Superior temporal gyrus (tissue), 1 donor: Measurements from ENCODE around the gene FOXA3.

Source experiments
- DNase-seq: peaks from one replicate; pipeline ENCODE4 v3.0.0-alpha.2; 2016; ENCODE audit errors: extremely low spot score

The FOXA3 gene

DNA sequence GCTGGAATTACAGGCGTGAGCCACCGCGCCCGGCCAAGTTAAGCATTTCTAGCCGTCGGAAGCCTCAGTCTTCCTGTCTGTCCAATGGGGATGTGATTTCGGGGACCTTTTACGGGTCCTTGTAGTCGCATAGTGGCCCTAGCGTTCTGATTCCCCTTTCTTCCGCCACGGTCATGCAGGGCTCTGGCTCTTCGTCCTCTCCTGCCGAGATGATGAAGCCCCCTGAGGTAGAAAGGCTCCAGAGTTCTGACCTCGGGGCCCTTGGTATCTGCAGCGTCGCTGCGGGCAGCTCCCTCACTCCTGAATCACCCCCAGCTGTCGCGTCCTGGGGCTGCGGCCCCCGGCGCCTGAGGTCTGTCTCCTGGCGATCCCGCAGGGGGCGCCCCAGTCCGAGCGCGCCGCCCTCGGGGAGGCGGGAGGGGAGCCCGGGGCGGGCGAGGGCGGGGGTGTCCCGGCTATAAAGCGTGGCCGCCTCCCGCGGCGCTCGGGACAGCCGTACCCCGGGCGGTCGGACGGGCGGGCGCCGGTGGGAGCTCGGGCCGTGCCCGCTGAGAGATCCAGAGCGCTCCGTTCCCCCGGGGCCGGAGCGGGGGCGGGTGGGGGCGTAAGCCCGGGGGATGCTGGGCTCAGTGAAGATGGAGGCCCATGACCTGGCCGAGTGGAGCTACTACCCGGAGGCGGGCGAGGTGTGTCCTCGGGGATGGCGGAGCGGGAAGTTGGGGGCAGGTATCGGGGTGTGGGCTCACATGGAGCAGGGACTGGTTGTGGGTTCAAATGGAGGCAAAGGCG lies at the start of gene FOXA3:
TSS of gene FOXA3 (plus strand) at position 487 of the 789 bp plus-strand sequence. CDS start at position 618, 131 bp downstream.
- no peak for DNase-seq

DNA sequence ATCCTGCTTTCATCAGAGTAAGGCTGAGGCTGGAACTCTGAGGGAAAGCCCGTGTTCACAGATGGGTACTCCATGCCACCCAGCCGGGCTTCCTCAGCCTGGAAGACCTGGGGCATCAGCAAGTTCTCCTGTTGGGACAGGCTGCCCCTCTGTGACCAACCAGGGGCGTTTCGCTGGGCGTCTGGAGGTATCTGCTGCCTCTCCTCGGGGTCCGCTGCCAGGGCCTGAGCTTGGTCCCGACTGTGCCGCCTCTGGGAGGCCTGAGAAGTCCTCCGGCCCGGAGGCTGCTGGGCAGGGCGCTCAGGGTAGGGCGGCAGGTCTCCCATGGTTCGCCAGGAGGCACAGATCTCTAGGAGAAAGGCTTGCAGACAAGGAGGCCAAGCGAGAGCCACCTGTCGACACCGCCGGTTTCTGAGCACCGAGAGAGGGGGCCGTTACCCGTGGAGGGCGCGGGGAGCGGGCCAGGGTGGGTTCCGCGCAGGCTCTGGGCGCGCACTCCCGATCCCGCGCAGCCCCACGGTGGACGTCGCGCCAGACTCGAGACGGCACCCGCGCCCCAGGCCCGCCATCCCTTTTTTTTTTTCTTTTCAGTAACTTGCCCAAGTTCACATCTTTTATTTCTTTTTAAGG lies 49.2 kb upstream of the FOXA3 start, which contains the start of gene RSPH6A:
TSS of gene RSPH6A (minus strand) at position 458 of the 630 bp plus-strand sequence. CDS start at position 326, 132 bp downstream.
- DNase-seq = no peak

DNA sequence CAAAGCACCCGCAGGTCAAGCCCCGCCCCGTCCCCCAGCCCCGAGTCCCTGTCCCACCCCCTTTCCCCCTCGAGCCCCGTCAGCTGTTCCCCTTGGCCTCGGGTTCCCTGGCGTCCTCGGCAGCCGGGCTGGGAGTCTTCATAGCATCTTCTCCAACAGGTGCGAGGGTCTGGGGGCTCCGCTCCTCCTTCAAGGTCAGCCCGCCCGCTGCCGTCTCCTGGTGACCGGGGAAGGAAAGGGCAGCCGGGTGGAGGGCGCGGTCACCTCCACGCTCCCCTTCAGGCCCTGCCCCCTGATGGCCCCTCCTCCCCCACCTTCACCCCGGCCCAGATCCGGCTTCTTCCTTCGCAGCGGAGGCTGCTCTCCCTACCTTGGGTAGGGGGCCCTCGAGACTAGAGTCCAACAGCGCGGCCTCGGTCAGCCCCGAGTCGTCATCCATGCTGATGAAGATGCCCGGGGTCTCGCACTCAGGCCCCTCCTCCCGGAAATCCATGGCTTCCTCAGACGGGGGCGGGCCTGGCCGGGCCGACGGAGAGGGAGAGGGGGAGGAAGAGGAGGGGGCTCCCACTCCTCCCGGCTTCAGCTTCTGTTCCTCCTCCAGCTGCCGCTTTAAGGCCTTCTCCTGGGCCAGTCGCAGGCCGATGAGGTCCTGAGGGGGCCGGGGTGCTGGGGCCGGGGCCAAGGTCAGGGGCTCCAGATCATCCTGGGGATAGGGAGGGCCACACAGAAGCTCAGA lies 48.5 kb upstream of the FOXA3 start:
- DNase-seq = no peak

DNA sequence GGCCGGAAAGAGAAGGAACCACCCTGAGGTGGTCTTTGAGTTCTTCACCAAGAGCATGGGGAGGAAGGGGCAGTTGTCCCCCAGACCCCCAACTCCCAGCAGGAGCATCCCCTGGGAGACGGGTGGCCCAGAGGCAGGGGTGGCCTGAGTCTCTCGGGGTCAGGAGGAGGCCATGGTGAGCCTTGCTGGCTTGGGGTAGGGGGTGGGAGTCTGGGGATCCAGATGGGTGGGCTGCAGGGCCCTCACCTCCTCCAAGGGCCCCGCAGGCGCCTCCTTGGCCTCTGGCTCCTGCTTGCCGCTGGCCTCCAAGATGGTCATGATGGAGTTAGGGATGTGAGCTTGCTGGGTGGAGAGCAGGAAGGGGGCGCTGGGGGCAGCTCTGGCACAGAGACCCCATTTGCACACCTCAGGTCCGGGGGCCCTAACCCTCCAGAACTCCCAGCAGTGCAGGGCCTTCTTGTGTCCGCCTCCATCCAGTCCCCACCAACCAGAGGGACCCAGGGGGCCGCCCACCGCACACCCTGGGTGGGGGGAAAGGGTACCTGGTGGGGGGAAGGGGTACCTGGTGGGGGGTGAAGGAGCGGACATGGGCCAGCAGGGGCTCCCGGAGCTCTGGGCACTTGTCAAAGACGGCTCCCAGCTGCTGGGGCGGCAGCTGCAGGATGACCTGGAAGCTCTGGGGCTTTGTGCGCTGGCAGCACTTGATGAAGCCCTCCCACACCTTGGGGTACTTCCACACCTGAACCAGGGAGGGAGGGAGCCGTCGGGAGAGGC lies 47.7 kb upstream of the FOXA3 start:
- no peak for DNase-seq

DNA sequence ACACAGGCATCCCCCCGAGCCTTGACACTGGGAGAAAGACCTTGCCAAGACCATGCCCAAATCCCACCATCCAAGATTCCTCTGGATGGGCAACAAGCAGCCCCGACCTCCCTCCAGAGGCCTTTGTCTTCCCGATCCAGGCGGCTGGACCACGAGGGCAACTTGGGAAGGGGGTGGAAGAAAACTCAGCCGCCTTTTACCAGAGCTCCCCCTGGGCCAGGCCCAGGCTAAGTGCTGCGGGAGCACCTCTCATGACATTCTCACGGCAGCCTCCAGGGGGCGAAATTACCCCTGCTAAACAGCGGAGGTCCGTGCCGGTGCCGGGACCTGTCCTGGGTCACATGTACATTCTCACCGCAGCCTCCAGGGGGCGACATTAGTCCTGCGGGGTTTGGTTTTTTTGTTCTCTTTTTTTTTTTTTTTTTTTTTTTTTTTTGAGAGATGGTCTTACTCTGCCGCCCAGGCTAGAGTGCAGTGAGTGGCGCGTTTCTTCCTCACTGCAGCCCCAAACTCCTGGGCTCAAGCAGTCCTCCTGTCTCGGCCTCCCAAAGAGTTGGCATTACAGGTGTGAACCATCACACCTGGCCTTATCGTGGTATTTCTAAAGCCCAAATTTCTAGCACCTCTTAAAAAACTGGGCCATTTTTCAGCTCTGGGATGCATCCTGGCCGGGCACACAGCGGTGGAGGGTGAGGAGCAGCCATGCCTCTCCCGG lies 47.0 kb upstream of the FOXA3 start:
- peak; percentile 87 for DNase-seq

DNA sequence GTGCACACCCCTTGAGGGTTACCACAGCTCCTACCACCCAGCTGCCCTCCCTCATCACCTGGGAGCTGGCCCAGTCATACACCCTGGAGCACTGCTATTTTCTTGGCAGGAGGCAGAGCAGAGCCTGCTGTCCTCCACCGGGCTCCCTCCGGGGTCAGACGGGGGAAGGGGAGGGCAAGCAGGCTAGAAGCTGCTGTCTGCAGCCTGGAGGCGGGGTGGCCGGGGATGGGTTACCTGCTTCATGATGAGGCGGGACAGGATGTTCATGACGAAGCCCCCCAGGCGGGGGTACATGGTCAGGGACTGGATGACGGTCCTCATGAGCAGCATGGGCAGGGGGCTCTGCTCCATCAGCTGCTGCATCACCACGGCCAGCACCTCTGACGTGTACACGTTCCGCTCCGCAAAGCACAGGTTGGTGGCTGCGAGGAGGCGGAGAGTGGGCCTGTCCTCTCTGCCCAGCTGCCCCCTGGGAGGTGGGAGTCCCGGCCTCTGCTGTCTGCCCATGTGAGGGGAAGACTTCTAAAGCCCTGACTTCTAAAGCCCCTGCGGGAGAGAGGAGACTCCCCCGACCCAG lies 46.3 kb upstream of the FOXA3 start:
- DNase-seq = no peak

DNA sequence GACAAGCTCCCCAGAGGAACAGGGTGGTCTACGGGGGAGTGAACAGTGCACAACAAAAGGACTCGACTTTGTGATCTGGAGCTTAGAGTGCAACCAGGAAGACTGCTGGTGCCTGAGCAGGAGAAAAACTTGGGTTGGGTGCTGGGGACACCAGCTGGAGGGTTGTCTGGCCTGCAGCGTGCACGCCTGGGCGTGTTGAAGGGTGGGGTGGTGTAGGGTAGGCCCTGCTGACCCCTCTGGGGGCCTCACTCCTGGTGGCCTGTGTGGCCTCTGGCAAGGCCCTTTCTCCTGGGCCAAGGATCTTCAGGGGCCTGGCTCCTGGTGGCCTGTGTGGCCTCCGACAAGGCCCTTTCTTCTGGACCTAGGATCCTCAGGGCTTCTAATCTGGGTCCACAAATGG lies 44.4 kb upstream of the FOXA3 start:
- no peak for DNase-seq

DNA sequence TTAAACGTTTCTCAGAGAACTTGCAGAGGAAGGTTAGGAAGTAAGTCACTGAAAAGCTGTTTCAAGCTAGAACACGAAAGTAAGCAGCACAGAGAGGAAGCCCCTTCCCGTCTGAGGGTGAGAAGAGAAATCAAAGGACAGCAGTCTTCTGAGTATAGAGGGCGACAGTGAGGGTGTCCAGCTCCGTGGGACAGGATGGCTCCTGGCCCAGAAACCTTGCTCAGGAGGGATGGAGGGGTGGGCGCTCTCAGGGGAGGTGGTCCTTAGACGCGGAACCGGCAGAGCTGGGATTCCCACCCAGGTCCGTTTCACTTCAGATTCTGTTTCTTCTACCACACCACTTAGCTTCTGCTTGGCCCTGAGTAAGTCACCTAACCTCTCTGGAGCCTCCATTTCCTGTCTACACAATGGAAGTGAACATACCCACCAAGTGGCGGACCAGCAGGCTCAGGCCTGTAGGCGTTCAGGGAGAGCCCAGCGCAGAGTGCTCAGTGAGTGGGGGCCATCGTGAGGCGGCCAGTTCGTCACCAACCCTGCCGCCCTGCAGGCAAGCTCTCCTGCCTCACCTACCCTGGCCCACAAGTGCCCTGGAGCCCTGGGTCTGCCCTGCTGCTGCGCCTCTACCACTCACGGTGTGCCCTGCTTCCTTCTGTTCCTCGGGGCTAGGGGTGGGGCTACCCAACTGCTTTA lies 43.6 kb upstream of the FOXA3 start:
- DNase-seq = no peak

DNA sequence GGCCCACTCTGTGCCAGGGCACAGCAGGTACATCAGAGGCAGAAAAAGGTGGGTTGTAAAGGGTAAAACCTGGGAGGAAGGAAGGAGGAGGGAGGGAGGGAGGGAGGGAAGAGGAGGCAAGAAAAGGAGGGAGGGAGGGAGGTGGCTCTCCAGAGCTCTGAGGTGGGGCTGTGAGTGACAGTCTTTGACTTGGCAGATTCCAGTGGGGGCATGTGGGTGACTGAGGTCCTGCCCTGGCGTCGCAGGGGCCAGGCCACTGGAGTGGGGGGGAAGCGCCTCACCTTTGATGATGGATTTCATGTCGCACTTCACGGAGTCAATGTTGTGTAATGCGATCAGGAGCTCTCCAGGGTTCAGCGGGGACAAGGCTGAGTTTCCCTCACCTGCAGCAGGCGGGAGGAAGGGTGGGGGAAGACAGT lies 43.0 kb upstream of the FOXA3 start:
- no peak for DNase-seq

DNA sequence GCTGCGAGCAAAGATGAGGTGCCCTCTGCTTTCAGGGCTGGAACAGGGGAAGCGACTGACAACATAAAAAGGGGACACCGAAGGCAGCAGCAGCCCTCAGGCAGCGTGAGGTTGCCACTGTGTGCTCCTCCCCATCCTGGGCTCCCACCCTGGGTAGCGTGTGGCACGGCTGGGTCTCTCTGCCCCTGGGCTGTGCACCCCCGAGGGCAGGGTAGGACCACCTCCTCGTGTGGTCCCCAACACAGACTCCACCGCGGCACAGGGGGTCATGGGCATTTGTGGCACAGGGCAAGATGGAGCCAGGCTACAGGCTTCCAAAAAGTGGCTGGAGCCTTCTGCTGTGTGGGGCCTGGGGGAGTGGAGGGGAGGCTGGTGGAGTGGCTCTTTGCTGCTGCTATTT lies 42.6 kb upstream of the FOXA3 start:
- no peak for DNase-seq

DNA sequence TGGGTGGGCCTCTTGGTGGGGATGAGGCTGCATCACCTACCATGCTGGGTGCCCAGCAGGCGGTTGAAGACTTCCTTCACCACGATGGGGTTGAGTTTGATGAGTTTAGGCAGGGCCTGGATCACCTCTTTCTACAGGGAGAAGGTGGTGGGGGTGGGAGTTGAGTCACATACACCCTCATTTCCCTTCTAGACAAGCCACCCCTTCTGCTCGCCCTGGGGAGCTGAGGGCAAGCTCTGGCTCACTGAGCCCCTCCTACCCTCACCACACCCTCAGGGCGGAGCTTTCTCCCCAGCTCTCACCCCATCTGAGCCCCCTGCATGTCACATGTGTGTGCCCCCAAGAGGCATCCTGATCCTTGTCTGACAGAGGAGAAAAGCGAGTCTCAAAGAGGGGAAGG lies 41.4 kb upstream of the FOXA3 start:
- DNase-seq = no peak

DNA sequence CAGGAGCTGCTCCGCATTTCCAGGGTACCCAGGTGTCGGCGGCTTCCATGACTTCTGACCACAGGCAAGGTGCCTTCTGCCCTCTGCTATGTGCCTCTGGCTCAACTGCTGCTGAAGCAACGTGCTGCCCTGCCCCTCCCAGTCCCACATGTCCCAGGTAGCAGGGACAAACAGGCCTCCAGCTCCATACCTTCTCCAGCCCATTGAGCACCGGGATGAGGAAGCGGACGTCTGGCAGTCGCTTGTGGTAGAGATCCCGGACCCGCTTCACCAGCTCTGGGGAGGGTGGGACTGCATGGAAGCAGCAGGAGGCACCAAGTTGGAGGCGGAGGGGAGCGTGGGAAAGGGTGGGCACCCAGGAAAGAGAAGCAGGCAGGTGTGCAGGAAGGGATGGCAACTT lies 40.9 kb upstream of the FOXA3 start:
- no peak for DNase-seq

DNA sequence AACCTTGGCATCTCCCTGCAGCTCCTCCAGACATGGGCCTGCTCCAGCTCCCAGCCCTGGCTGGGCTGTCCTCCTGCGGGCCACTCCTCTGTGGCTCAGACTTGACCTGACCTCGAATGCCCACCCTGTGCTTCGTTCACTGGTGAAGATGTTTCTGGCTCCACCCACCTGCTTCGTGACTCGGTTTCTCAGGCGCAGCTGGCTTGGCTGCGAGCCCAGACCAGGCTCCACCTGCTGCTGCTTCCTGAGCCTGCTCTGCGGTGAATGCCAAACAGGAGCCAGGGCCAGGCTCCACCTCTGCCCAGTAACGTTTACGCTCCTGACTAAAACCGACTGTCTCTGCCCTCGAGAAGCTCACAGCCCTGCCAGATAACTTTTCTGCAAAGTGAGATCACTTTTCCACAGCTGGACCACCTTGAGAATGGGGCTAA lies 40.1 kb upstream of the FOXA3 start:
- DNase-seq = no peak

DNA sequence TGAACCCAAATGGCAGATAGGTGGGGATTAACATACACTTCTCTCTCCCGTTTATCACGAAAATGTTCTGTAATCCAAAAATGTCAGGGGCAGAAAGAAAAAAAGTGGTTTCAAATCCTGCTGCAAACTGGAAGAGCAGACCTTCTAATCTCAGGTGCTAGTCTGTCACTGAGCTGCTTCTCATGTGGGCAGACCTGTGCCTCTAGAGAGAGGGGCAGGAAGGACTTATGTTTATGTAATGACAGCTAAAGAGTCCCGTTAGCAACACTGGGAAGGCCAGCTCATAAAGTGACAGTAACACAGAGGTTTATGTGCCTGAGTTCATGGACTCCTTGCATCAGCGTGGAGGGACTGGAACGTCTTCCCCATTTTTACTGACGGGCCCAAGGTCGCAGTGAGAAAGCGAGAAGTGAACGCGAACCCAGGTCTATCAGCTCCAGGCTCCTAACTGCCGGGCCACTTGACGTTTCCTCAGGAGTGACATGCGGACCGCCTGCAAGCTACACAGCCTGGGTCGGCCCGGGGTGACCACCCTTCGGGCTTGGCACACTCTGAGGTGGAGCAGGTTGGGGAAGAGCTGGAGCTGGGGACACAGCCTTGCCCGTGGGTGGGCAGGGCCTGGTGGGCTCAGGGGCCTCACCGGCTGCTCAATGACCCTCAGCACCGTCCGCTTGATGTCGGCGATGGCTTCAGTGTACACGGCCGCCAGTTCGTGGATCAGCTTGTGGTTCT lies 39.4 kb upstream of the FOXA3 start:
- no peak for DNase-seq

DNA sequence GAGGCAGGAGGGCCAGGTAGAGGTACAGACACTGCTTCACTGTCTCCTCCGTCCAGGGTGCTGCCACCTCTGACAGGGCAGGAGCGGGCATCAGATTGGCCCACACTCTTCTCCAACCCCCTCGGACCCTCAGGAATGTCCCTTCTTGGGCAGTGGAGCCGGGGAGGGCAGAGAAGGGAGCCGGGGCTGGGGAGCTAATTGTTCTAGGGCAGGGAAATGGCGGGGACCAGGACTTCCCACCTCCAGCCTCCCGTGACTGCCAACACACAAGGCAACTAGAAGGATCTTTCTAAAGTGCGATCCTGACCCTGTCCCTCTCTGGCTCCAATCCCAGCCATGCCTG lies 38.9 kb upstream of the FOXA3 start:
- DNase-seq = no peak

DNA sequence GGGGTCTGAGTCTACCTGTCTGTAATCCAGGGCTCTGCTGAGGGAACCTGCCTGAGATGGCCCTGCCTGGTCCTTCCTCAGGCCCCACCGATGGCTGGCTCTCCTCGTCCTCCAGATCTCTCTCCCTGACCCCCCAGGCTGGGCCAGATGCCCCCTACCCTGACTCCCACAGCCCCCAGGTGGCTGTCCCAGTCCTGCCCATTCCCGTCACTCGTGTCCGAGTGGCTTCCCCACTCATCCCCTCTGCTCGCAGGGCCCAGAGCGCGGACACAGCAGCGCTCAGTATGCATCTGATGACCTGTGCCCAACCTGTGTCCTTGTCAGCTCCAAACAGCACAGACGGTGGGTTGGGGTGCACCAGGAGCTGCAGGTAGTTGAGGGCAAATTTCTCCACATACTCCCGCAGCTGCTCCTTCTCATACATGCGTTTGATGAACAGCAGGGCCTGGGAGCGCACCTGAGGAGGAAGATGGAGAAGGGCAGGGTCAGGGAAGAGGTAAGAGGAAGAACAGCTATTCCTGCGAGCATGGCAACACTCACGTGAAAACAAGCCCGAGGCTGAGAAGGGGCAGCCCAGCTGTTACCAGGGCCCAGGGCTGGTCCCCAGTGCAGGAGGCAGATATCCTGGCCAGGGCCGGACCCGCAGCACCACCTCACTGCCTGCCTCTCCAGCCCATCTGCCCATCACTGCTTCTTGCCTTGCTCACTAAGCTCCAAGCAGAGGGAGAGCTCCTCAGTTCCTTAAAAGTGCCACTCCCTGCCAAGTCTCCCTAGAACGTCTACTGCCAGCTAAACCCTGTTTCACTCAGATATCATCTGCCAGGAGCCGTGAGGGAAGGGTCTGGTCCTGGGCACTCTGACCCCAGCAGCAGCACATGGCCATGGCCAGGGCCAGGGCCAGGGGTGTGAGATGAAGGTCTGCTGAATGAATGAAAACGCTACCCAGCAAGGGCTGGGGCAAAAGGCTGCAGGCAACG lies 37.9 kb upstream of the FOXA3 start:
- DNase-seq = no peak

DNA sequence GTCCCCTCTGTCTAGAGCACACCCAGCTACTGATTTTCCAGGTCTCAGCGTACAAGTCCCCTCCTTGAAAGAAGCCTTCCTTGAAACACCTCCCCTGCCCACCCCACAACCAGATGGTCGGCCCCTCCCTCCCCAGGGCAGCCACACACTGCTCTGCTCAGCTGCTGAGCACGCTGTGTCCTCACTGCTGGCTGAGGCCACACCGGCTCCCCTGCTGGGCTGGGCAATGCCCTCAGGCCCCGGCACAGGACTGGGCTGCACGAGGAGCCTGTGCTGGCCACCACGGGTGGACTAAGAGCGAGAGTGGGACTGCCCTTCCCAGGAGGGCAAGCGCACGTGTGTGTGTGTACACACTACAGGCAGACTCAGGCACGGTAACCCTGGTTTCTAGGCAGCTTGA lies 37.2 kb upstream of the FOXA3 start:
- DNase-seq = no peak

DNA sequence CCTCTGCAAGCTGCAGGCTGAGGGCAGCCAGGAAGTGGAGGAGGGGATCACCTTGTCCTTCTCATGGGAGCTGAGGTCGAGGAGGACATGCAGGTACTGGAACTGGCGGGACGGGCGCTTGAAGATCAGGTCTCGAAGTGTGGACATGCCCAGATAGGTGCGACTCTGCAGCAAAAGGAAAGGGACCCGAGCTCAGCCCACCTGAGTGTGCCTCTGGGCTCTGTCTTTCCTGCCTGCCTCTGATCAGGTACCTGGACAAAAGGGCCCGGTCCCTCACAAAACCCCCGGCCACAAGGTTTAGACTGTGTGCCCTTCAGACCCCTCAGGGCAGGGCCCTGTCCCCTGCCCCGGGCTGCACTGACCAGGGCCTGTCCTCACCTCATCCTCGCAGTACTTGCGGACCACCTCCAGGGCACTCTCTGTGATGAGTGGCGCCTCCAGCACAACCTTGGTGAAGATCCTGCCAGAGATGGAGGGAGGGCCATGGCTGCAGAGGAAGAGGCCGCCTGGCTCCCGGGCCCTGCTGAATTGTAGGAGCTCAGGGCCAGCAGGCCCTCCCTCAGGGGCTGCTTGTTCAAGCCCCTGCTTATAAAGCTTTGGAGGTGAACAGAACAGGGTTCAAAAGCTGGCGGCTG lies 36.5 kb upstream of the FOXA3 start:
- no peak for DNase-seq
